PC-9 (cell line): ENCODE measurements around the gene CKM. TPM values are rescaled to one million over a fixed set of nuclear protein-coding genes. Genes with fewer than 3 reads are reported as not detected.

Source experiments
- BruUV-seq: library from RNA; stranded (reverse); fragments of 400-500 nt; replicated peaks from 2 replicates; lab custom pipeline; 2021; lab: Mats Ljungman, UMichigan
- CTCF ChIA-PET: fragments of 300-600 bp; sonication (Branson Sonifier 250); formaldehyde crosslinking; loops from one replicate; lab custom pipeline; 2022; ENCODE audit warnings: antibody characterized with exemption; lab: Charles Lee
- POLR2A ChIA-PET: fragments of 300-600 bp; sonication (Branson Sonifier 250); formaldehyde crosslinking; loops from one replicate; lab custom pipeline; 2022; ENCODE audit warnings: antibody characterized with exemption; ENCODE audit not compliant: unreplicated experiment; lab: Charles Lee
- DNase-seq, 2 experiments: peaks; one replicate each; pipeline versions ENCODE4 v3.0.0 to v3.0.0-alpha.2; 2015 to 2022; ENCODE audit warnings: mixed read lengths in 1 of 2
- H2AFZ ChIP-seq: fragments of 200-600 bp; sonication (generic); 2 replicates; pipeline ENCODE4 v1.8.1; 2017; ENCODE audit warnings: antibody characterized with exemption
- H3F3A ChIP-seq: fragments of 200-600 bp; sonication (generic); 2 replicates; pipeline ENCODE4 v1.8.1; 2017; ENCODE audit warnings: antibody characterized with exemption, mild to moderate bottlenecking, low read depth; ENCODE audit not compliant: insufficient read depth
- H3K27ac ChIP-seq: fragments of 200-600 bp; sonication (generic); 2 replicates; pipeline ENCODE4 v1.6.1; 2016; ENCODE audit warnings: mixed run types
- H3K27me3 ChIP-seq: fragments of 200-600 bp; sonication (generic); 2 replicates; pipeline ENCODE4 v1.6.1; 2016; ENCODE audit warnings: low read depth, mixed run types; ENCODE audit not compliant: insufficient read depth
- H3K36me3 ChIP-seq: fragments of 200-600 bp; sonication (generic); 2 replicates; pipeline ENCODE4 v1.6.1; 2016; ENCODE audit warnings: low read depth, mixed run types
- H3K4me1 ChIP-seq: fragments of 200-600 bp; sonication (generic); replicated peaks from 2 replicates; pipeline ENCODE4 v1.6.1; 2016; ENCODE audit warnings: mixed run types; ENCODE audit not compliant: insufficient read depth
- H3K4me2 ChIP-seq: fragments of 200-600 bp; sonication (generic); 2 replicates; pipeline ENCODE4 v1.6.1; 2017; ENCODE audit warnings: mixed run types
- H3K4me3 ChIP-seq: fragments of 200-600 bp; sonication (generic); 2 replicates; pipeline ENCODE4 v1.6.1; 2016; ENCODE audit warnings: mixed run types
- H3K79me2 ChIP-seq: fragments of 200-600 bp; sonication (generic); 2 replicates; pipeline ENCODE4 v1.6.1; 2017; ENCODE audit warnings: low read depth, mixed run types
- H3K9me2 ChIP-seq: fragments of 200-600 bp; sonication (generic); 2 replicates; pipeline ENCODE4 v1.8.1; 2017; ENCODE audit warnings: mild to moderate bottlenecking; ENCODE audit not compliant: insufficient read depth
- H3K9me3 ChIP-seq: fragments of 200-600 bp; sonication (generic); 2 replicates; pipeline ENCODE4 v1.8.1; 2016; ENCODE audit warnings: low read depth; ENCODE audit not compliant: insufficient read depth
- H4K20me1 ChIP-seq: fragments of 200-600 bp; sonication (generic); 2 replicates; pipeline ENCODE4 v1.8.1; 2017; ENCODE audit not compliant: insufficient read depth
- CTCF ChIP-seq: fragments of 200-600 bp; sonication (generic); conservative IDR thresholded peaks from 2 replicates; pipeline ENCODE4 v1.6.1; 2017; ENCODE audit warnings: mixed run types, antibody characterized with exemption, mild to moderate bottlenecking, moderate library complexity
- EZH2 ChIP-seq: fragments of 200-600 bp; sonication (generic); IDR thresholded peaks from 2 replicates; pipeline ENCODE4 v1.8.0; 2017; ENCODE audit warnings: antibody characterized with exemption, low read depth
- intact Hi-C: fragments of 100-400 bp; cut with micrococcal nuclease; formaldehyde crosslinking; loops from one replicate; pipeline ENCODE4 v1.10.0; 2022; ENCODE audit not compliant: unreplicated experiment
- total RNA-seq: library from RNA; stranded (reverse); gene quantifications from 2 replicates; pipeline ENCODE4 v1.2.3, GENCODE V29; 2021

Gene CKM
- total RNA-seq, 1 experiment from 2014 or later = not detected

- no peaks in the 10 kb centered on the region for H4K20me1 ChIP-seq
- no peak overlapping the region for H3K4me3 ChIP-seq
- TF ChIP-seq EZH2 (no peak), CTCF (no peak)
- no peaks in the 10 kb centered on the region for H3K36me3 ChIP-seq
- H3K79me2 ChIP-seq = no peaks in the 10 kb centered on the region
- H3K4me2 ChIP-seq = no peak overlapping the region
- H3K9me2 ChIP-seq = no peaks in the 10 kb centered on the region
- no TSS peak for BruUV-seq
- DNase-seq = no peak
- ChIA-PET CTCF (no interaction called here), POLR2A (no interaction called here)
- no peak overlapping the region for H3K27ac ChIP-seq
- H3F3A ChIP-seq = peaks cover 13% of the 10 kb centered on the region
- H3K9me3 ChIP-seq = no peaks in the 10 kb centered on the region
- intact Hi-C loops = no loop called here
- H3K4me1 ChIP-seq = no peaks in the 10 kb centered on the region
- no peaks in the 10 kb centered on the region for H3K27me3 ChIP-seq
- no peak overlapping the region for H2AFZ ChIP-seq
Observed at GRCh38 chr19:45304141-45304926, 18.3 kb downstream of the CKM start.

GRCh38 chr19:45303269-45304060 lies 19.2 kb downstream of the CKM start:
- POLR2A ChIA-PET = no interaction called here
- TF ChIP-seq EZH2 (no peak), CTCF (no peak)
- CTCF ChIA-PET = no interaction called here
- H2AFZ ChIP-seq = no peak overlapping the region
- H3F3A ChIP-seq = peaks cover 9% of the 10 kb centered on the region
- no TSS peak for BruUV-seq
- no peaks in the 10 kb centered on the region for H3K36me3 ChIP-seq
- H3K9me3 ChIP-seq = no peaks in the 10 kb centered on the region
- H3K4me2 ChIP-seq = no peak overlapping the region
- H3K9me2 ChIP-seq = no peaks in the 10 kb centered on the region
- H3K4me1 ChIP-seq = no peaks in the 10 kb centered on the region
- H3K27ac ChIP-seq = no peak overlapping the region
- H3K79me2 ChIP-seq = no peaks in the 10 kb centered on the region
- H3K27me3 ChIP-seq = no peaks in the 10 kb centered on the region
- no peak for DNase-seq
- H3K4me3 ChIP-seq = no peak overlapping the region
- intact Hi-C loops = no loop called here
- H4K20me1 ChIP-seq = no peaks in the 10 kb centered on the region

- Histone ChIP-seq H3K27me3 (no peaks in the 10 kb centered on the region), H3K4me3 (no peak overlapping the region), H2AFZ (no peak overlapping the region), H3K9me3 (no peaks in the 10 kb centered on the region), H3K79me2 (no peaks in the 10 kb centered on the region), H3K27ac (no peak overlapping the region), H3F3A (peaks cover 6% of the 10 kb centered on the region), H3K4me1 (no peaks in the 10 kb centered on the region), H3K36me3 (no peaks in the 10 kb centered on the region), H3K4me2 (no peak overlapping the region), H4K20me1 (no peaks in the 10 kb centered on the region), H3K9me2 (no peaks in the 10 kb centered on the region)
- no peak for DNase-seq
- BruUV-seq = no TSS peak
- ChIA-PET POLR2A (no interaction called here), CTCF (no interaction called here)
- TF ChIP-seq CTCF = no peak
- TF ChIP-seq EZH2 = no peak
- intact Hi-C loops = no loop called here
Observed at GRCh38 chr19:45302416-45302815, 20.3 kb downstream of the CKM start.
